EH (cell line): Measurements from ENCODE around the gene MVB12A.

Experiments
- DNase-seq: peaks from one replicate; pipeline ENCODE4 v3.0.0-alpha.2; 2015; ENCODE audit warnings: low read depth

MVB12A gene

DNA sequence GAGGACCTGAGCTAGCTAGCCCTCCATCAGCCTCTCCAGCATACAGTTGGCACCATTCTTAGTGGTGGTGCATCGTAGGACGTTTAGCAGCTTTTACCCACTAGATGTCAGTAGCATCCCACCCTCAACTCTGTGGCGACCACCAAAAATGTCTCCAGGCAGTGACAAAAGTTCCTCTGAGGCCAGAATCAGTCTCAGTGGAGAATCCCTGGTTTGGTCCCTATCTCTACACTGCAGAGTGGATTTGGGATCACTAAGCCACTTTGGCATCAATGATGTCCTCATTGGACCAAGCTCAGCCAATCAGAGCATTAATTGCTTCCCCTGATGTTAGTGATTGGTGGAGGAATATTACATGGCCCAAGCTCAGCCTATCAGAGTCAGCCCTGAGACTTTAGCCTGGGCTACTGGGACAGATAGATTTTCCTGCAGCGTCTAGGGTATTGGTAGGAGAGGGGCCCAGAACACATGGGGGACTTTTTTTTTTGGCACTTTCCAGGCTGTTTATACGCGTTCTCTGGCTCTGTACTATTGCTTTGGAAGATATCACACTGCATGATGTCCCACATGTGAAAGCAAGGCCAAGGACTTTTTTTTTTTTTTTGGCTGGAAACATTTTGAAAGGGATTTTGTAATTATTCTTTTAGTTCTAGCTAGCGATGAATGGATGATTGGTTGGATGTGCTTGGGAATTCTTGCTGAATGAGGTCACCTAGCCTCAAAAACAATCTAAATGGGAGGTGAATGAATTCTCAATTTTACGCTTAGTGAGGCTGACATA, 21.6 kb downstream of the MVB12A start:
- peak; percentile 46 for DNase-seq

DNA sequence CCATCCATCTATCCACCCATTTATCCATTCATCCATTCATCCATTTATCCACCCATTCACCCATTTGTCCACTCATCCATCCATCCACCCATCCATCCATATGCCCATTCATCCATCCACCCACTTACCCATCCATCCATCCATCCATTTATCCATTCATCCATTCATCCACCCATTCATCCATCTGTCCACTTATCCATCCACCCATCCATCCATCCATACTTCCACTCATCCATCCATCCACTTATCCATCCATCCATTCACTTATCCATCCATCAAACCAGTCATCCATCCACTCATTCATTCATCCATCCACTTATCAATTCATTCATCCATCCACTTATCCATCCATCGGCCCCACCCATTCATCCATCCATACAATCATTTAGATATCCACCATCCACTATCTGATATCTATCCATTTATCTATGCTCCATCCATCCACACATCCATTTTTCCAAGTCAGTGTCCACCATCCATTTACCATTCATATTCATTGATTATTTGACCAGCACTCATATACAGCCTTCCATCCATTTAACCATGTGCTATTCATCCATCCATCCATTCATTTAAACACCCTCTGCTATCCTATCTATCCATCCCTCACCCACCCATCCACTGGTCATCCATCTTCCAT, 25.8 kb downstream of the MVB12A start:
- no peak for DNase-seq

DNA sequence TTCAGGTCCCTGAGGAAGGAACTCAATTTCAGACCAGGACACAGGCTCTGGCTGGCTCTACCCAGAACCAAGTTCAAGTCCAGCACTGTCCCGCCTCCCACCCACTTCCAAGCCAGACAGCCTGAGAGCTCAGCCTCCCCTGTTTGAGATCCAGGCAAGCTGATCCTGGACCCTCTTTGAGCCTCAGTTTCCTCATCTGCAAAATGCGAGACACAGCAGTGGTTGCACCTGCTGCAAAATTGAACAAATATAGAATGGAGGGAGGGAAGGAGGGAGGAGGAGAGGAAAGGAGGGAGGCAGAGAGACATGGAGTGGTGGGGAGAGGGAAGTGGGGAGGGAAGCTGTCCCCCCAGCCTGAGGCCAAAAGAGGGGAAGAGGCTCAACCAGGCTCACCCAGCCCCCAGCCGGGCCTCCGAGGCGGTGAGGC, 27.9 kb downstream of the MVB12A start:
- DNase-seq = no peak

DNA sequence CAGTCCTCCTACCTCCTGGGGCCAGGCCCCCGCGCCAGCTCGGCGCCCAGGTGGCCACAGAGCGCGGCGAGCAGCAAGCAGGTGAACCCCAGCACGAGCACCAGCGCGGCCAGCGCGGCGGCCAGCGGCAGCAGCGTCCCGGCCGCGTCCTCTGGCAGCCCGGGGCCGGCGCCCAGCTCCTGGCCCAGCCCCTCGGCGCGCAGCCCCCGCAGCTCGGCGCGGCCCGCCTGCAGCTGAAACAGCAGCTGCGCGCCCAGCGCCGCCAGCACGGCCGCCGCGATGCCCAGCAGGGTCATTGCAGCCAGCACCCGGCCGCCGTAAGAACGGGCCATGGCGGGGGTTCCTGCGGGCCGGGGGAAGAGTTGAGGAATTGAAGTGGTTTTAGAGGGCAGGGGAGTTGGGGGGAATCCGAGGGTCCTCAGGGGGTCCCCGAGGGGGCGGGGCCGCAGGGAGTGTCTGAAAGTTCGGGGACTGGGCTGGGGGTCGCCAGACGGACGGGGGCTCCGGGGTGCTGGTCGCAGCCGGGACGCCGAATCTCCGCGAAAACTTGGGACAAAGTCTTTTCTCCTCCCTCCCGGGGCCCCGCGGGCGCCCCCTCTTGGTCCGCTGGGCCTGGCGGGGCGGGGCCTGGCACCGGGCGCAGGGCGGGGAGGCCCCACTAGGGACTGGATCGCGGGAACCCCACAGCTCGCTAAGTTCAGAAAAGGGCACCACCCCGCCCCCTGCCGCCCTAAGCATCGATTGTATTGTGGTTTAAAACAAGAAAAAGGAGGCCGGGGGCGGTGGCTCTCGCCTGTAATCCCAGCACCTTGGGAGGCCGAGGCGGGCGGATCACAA, 28.5 kb downstream of the MVB12A start, which contains the start of gene TMEM221:
TSS of gene TMEM221 (minus strand) at position 538 of the 837 bp plus-strand sequence. CDS start at position 332, 206 bp downstream.
- DNase-seq = peak; percentile 35

DNA sequence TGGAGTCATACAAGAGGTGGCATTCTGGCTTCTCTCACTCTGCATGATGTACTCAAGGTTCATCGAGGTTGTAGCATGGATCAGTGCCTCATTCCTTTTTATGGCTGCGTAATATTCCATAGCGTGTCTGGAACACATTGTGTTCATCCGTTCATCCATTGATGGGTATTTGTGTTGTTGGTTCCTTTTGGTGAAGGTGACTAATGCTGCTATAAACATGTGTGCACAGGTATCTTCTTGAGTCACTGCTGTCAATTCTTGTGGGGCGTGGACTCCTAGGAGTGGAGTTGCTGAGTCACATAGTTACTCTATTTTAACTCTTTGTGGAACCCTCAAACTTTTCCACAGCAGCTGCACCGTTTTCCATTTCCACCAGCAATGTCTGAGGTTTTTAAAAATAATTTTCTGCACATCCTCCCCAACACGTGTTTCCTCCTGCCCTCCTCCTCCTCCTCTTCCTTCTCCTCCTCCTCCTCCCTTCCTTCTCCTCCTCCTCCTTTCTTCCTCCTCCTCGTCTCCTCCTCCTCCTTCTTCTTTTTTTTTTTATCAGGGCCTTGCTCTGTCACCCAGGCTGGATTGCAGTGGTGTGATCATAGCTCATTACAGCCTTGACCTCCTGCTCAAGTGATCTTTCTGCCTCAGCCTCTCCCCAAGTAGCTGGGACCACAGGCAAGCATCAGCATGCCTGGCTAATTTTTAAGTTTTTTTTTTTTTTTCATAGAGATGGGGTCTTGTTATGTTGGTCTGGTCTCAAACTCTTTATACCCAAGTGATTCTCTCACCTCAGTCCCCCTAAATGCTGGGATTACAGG, 30.6 kb downstream of the MVB12A start:
- no peak for DNase-seq

DNA sequence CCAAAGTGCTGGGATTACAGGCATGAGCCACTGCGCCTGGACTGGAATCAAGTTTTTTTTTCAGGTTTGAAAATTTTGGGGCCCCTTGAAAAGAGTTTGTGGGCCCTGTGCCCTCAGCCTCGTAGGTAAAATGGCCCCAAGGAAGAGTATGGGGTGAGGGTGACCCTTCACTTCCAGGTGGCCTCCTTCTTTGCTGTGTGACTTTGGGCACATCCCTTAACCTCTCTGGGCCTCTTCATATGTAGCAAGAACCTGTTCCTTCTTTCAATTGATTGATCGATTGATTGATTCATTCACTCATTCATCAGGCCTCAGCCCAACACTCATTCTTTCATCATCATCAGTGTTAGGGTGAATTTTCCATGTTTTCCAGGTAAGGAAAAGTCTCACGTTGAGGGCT, 32.0 kb downstream of the MVB12A start:
- DNase-seq = no peak

DNA sequence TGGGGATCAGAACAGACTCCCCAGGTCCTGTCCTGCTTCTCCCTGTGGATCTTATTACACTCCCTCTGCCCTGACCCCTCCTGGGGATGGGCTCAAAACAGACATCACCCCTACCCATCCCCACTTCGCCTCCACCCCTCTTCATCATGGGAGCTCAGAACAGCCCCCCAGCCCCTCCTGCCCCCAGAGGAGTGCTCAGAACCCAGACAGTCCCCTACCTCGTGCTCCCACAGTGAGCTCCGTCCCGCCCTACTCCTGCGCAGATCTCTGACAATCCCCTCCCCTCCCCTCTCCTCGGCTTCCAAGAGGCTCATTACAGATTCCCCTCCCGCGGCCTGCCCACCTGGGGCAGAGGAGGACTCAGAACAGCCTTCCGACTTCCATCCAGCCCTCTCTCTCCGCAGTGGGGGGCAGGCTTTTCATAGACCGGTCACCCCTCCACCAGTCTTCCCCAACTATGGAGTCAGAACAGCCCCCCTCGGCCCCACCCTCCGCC, 34.8 kb downstream of the MVB12A start:
- DNase-seq = no peak

DNA sequence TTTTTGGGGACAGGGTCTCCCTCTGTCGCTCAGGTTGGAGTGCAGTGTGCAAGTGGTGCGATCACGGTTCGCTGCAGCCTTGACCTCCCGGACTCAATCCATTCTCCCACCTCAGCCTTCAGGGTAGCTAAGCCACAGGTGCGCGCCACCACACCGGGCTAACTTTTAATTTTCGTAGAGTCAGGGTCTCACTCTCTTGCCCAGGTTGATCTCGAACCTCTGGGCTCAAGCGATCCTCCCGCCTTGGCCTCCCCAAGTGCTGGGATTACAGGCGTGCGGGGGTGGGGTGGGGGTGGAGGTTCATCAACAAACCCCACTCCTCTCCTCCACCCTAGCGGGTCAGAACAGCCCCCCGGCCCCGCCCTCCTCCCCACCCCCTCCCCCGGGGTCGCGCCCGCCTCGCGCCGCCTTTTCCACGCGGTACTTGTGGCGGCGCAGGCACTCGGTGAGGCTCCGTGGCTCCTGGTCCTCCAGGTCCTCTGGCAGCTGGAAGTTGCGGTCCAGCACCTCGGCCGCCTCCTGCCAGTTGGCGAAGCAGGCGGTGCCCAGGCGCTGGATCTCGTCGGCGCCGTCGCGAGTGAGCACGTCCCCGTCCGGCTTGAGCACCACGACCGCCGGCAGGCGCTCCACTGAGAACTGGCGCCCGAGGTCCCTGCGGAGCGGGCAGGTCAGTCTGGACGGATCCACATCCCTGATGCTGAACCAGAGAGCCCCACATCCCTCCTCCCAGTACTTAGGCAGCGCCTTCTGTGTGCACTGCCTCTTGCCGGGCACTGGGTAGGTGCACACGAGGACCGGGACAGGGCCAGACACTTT, 35.7 kb downstream of the MVB12A start:
- DNase-seq = no peak

DNA sequence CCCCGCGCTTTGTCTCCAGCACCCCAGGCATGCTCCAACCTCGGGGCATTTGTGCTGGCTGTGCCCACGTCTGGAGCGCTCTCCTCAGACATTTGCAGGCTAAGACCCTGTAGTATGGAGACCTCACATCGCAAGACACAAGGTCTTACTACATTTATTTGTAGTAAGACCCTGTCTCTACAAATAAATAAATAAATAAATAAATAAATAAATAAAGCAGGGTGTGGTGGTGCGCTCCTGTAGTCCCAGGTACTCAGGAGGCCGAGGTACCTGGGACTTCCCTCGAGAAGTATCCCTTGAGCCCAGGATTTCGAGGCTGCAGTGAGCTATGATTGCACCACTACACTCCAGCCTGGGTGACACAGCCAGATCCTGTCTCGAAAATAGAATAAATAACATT, 36.3 kb downstream of the MVB12A start:
- no peak for DNase-seq

DNA sequence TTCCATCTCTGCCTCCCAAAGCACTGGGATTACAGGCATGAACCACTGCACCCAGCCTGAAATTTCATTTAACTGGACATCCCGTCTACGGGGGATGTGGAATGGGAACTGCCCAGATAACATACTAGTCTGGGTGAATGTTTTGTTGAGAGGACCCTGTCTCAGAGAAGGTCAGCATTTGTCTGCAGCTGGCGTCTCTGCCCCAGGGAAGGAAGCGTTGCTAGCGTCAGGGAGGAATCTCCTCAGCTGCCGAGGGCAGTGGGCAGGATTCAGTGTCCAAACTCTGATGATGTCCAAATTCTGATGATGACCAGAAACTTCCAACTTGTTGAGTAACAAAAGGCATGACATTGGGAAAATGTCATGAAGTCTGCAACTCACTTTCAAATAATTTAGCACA, 37.8 kb downstream of the MVB12A start:
- DNase-seq = no peak

DNA sequence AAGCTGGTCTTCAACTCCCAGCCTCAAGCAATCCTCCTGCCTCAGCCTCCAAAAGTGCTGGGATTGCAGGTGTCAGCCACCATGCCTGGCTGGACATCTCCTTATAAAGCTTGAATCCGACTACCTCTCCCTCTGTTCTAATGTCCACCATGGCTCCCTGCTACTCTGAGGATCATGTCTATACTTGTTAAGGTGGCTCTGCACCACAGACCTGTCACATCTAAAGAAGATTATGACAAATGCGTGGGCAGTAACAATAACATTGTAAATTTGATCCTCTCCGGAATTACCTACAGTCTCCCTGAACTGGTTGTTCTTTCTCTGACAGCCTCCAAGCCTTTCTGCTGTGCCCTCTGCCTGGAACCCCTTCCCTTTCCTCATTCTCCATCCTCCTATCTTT, 39.1 kb downstream of the MVB12A start:
- DNase-seq = no peak

DNA sequence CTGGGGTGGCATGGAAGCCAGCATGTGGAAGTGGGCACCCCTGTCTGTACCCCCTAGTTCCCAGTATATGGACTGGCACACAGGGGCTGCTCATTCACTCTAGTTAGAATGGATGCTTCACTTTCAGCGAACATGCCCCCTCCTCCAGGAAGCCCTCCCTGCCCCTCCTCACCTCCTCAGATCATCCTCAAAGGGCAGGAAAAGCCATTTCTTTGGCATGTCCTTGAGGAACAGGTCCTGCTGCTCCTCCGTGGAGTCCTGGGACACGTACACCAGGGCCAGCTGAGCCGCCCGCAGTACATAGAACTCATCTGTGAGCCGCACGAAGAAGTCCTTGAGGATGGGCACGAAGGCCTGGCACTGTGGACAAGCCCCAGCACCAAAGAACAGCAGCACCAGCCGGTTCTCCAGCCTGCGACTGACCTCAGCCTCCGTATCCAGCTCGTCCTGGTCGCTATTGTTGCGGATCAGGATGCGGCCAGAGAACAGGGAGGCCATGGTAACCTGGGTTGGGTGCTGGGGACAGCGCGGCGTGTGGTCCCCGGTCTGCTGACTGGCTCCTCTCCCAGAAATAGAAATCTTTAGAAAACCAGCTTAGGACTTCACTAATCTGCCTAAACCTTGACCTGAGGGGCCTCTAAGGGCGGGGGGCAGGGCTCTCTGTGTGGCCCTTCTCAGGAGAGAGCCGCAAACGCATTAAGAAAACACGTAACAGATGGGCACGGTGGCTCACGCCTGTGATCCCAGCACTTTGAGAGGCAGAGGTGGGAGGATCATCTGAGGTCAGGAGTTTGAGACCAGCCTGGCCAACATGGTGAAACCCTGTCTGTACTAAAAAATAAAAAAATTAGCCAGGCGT, 40.8 kb downstream of the MVB12A start, which contains the start of gene NXNL1:
TSS of gene NXNL1 (minus strand) at position 555 of the 859 bp plus-strand sequence. CDS start at position 498, 57 bp downstream.
- DNase-seq = no peak

DNA sequence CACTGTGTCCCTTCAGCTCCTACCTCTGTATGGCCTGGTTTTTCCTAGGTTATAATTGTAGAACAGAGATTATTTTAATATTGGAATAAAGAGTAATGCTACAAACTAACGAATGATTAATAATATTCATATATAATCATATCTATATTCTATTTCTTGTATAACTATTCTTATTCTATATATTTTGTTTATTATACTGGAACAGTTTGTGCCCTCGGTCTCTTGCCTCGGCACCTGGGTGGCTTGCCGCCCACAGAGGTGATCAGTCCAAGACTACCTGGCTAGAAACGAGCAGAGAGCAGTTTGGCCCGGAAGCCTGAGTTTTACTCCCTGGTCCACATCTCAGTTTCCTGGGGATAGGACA, 46.6 kb downstream of the MVB12A start:
- DNase-seq = no peak

DNA sequence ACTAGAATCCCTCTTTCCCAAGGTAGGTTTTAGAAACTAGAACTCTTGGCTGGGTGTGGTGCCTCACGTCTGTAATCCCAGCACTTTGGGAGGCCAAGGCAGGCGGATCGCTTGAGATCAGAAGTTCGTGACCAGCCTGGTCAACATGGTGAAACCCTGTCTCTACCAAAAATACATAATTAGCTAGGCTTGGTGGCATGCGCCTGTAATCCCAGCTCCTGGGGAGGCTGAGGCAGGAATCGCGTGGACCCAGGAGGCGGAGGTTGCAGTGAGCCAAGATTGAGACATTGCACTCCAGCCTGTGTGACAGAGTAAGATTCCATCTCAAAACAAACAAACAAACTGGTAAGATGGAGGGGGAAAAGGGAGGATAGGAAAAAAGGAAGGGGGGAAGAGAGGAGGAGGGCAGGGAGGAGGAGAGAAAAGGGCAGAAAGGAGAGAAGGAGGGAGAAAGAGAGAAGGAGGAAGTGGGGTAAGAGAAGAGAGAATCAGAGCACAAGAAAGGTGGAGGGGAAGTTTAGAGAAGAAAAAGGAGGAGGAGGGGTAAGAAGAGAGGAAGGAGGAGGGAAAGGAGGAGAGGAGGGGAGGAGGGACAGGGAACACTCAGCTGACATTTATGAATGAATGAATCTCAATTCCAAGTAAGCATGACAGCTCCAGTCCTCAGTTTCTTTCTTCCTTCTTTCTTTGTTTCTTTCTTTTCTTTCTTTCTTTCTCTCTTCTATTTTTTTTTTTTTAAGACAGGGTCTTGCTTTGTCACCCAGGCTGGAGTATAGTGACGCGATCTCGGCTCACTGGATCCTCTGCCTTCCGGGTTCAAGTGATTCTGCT, 47.8 kb downstream of the MVB12A start:
- peak; percentile 18 for DNase-seq

DNA sequence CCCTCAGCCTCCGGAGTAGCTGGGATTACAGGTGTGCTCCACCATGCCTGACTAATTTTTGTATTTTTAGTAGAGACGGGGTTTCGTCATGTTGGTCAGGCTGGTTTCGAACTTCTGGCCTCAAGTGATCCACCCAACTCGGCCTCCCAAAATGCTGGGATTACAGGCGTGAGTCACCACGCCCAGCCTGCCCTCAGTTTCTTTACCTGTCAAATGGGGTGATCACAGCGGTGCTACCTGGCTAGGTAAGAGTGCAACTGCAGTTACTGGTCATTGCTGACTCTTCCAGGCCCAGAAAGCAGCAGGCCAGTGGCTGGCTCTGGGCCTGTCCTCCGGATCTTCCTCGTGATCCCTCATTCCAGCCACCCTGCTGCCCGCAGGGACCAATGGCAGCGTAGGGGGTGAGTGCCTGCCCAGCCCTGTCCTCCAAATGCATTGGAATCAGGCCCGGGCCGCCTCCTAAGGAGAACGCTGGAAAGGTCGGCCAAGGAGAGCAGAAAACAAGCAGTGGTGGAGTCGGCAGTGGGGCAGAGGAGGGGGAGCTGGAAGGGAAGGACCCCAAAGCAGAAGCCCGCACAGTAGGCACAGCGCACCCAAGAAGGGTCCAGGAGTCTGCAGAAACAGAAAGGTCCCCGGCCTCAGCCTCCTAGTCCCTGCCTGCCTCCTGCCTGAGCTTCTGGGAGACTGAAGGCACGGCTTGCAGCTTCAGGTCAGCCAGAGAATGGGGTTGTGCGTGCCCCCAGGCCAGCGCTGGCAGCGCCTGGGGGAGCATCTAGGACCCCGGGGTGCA, 48.6 kb downstream of the MVB12A start:
- DNase-seq = peak; percentile 50

DNA sequence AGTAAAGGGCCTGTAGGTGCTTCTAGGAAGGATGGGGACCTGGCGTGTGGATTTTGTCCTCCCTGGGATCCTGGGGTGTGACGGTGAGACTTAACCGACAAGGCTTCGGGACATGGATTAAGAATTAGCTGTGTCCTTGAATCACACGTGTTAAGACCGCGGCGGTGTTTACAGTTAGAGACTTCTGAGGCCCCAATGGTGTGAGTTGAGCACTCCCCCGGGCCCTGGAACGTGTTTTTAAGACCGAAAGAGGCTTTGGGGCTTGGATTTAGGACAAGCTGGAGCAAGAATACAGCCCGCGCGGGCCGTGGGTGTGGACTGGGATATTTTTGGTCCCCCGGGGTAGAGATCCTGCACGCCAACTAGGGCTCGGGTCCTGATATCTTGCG, 49.2 kb downstream of the MVB12A start:
- DNase-seq = no peak

DNA sequence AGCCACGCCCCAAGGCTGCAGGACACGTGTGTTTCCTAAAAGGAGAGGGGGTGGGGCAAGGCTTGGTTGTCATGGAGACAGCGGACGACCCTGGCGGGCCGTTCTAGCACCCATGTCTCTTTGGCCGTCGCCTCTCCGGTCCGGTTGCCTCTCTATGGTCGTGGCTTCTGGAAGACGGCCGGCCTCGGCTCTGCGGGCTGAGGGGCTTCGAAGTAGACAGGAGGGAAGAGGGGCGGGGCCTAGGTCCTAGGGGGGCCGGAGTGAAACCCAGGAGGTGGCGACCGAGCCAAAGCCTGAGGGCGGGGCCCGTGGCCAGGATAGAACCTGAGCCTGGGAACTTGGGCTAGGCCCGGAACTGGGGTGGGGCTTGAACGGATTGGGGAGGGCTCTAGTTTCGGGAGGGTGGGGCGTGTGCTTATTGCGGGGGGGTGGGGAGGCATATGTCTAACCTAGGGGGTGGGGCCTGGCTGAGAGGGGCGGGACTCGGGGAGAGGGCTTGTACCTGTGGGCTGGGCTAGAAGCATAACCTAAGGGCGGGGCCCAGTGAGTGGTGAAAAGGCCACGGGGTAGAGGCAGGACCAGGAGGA, 49.7 kb downstream of the MVB12A start:
- peak; percentile 97 for DNase-seq
